Loucy (cell line): ENCODE measurements around the gene MAP3K12.

ENCODE experiments used
- EZH2phosphoT487 ChIP-seq: fragments of 200-600 bp; IDR thresholded peaks from 2 replicates; pipeline ENCODE4 v1.6.1; 2018; ENCODE audit warnings: antibody characterized with exemption, mild to moderate bottlenecking, moderate library complexity, borderline replicate concordance
- TF ChIP-seq, protein P1 (sequence below): fragments of 200-600 bp; sonication (generic); conservative IDR thresholded peaks from 2 replicates; pipeline ENCODE4 v1.5.1; 2014; ENCODE audit warnings: mild to moderate bottlenecking, antibody characterized with exemption, low read length

DNA sequence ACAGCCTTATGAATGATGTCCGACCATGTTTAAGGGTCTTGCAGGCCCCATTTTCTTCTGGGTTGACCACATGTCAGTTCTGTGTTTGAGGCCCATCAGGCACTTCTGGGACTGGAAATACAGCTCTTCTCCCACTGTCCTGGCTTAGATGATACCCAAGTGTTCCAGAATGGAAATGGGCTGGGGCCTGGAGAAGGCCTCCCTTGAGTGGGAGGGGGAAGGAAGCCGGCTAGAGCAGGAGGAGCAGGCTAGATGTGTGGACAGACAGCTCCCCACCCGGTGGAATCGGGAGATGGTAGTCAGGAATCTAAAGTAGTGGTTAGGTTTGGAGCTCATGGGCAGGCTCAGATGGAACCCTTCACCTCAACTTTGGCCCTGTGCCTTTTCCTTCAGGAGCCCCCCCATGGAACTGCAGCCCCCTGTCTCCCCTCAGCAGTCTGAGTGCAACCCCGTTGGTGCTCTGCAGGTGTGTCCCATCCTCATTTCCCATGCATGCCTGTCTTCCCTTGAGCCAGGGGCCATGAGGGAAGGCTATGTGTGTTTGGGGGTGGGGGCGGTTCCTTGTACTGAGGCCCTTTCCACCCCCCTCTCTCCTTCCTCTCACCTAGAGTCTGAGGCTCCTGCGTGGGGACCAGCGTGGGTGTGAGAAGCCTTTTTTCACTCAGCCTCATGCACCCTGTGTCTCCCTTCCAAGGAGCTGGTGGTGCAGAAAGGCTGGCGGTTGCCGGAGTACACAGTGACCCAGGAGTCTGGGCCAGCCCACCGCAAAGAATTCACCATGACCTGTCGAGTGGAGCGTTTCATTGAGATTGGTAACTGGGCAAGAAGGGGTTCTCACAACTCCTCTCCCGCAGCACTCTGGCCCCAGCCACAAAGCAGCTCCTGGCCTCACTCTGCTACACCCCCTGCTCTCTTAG, 5.0 kb upstream of the MAP3K12 start:
- TF ChIP-seq, protein P1, sequence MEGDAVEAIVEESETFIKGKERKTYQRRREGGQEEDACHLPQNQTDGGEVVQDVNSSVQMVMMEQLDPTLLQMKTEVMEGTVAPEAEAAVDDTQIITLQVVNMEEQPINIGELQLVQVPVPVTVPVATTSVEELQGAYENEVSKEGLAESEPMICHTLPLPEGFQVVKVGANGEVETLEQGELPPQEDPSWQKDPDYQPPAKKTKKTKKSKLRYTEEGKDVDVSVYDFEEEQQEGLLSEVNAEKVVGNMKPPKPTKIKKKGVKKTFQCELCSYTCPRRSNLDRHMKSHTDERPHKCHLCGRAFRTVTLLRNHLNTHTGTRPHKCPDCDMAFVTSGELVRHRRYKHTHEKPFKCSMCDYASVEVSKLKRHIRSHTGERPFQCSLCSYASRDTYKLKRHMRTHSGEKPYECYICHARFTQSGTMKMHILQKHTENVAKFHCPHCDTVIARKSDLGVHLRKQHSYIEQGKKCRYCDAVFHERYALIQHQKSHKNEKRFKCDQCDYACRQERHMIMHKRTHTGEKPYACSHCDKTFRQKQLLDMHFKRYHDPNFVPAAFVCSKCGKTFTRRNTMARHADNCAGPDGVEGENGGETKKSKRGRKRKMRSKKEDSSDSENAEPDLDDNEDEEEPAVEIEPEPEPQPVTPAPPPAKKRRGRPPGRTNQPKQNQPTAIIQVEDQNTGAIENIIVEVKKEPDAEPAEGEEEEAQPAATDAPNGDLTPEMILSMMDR = no peak
- TF ChIP-seq EZH2phosphoT487 = no peak
